Endodermal cell (in vitro differentiated cells): ENCODE data around the gene SPRR5. TPM values are rescaled to one million over a fixed set of nuclear protein-coding genes. Genes with fewer than 3 reads are reported as not detected.

ENCODE experiments used
- DNase-seq: peaks from one replicate; pipeline ENCODE4 v3.0.0-alpha.2; 2017
- H3K27ac ChIP-seq: 2 replicates; pipeline ENCODE4 v1.5.1; 2013; ENCODE audit warnings: mild to moderate bottlenecking, low read depth, low read length, moderate library complexity
- H3K27me3 ChIP-seq: 2 replicates; pipeline ENCODE4 v1.6.1; 2013; ENCODE audit warnings: mild to moderate bottlenecking, low read length, moderate library complexity; ENCODE audit not compliant: insufficient read depth, control insufficient read depth, poor library complexity, severe bottlenecking
- H3K36me3 ChIP-seq: 2 replicates; pipeline ENCODE4 v1.7.0; 2013; ENCODE audit warnings: mild to moderate bottlenecking, low read length, moderate library complexity; ENCODE audit not compliant: control insufficient read depth, insufficient read depth
- H3K4me1 ChIP-seq: one replicate; pipeline ENCODE4 v1.7.0; 2013; ENCODE audit warnings: low read length; ENCODE audit not compliant: control insufficient read depth, insufficient read depth
- H3K4me3 ChIP-seq: 2 replicates; pipeline ENCODE4 v1.5.1; 2013; ENCODE audit warnings: mild to moderate bottlenecking, low read length, moderate library complexity
- H3K9ac ChIP-seq: 2 replicates; pipeline ENCODE4 v1.6.1; 2013; ENCODE audit warnings: mild to moderate bottlenecking, low read length, moderate library complexity; ENCODE audit not compliant: poor library complexity, severe bottlenecking; ENCODE audit errors: extremely low read depth
- H3K9me3 ChIP-seq: 2 replicates; pipeline ENCODE4 v1.6.1; 2013; ENCODE audit warnings: mild to moderate bottlenecking, low read length, moderate library complexity; ENCODE audit not compliant: control insufficient read depth
- H3K27ac Mint-ChIP-seq: 2 replicates; pipeline ENCODE4 v1.8.0; 2020; ENCODE audit warnings: mixed read lengths
- H3K27me3 Mint-ChIP-seq: 2 replicates; pipeline ENCODE4 v1.8.0; 2021; ENCODE audit warnings: mild to moderate bottlenecking, mixed read lengths; ENCODE audit not compliant: insufficient read depth
- H3K36me3 Mint-ChIP-seq: 2 replicates; pipeline ENCODE4 v1.8.0; 2020; ENCODE audit warnings: low read depth, mixed read lengths
- H3K4me1 Mint-ChIP-seq: 2 replicates; pipeline ENCODE4 v1.8.0; 2020; ENCODE audit warnings: mixed read lengths
- H3K4me3 Mint-ChIP-seq: 2 replicates; pipeline ENCODE4 v1.8.0; 2020; ENCODE audit warnings: mild to moderate bottlenecking, moderate library complexity, mixed read lengths
- H3K9me3 Mint-ChIP-seq: 2 replicates; pipeline ENCODE4 v1.8.0; 2020; ENCODE audit warnings: mild to moderate bottlenecking, mixed read lengths
- WGBS, 2 experiments: methylation state at CpG; one replicate each; pipeline versions ENCODE4 v1.1.5 to v1.1.7; 2013; ENCODE audit warnings: missing lambda C conversion rate in 2 of 2, mixed read lengths in 1 of 2; ENCODE audit not compliant: insufficient coverage in 1 of 2, insufficient read length in 1 of 2; 5-methylcytosine and 5-hydroxymethylcytosine counted together
- total RNA-seq, 2 donors: library from RNA; stranded (reverse); fragmentation: NEBNext Ultra II Directional in 1 of 2; extraction: Animal tissue kit (Norgen Biotek cat#: 25700) in 1 of 2; gene quantifications; 2 replicates in 1 of 2; 3 replicates in 1 of 2; pipeline ENCODE4 v1.2.1, GENCODE V29; 2021
- TF ChIP-seq, protein P1 (sequence below): fragments of 200-600 bp; sonication (generic); conservative IDR thresholded peaks from 2 replicates; pipeline ENCODE4 v1.5.0; 2021; ENCODE audit warnings: antibody characterized with exemption, mild to moderate bottlenecking

SPRR5 gene
- total RNA-seq, 2 donors from 2014 or later, result not detected

DNA sequence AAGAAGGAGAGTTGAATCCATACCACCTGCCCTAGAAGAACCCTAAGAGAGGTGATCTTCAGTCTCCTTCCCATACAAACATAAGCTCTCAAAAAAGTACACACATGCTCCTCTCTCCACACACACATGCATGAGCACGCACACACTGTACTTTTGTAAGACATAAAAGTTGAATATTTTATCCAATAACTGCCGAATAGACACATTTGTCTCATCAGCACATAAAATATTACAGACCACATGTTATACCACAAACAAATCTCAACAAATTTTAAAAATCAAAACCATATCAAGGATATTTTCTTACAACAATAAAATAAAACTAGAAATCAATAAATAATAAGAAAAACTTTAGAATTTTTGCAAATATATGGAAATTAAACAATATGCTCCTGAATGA is 39.6 kb downstream of the SPRR5 start:
- Histone ChIP-seq H3K36me3 (no peaks in the 10 kb centered on the region), H3K4me3 (no peak overlapping the region), H3K4me1 (no peaks in the 10 kb centered on the region), H3K27me3 (no peaks in the 10 kb centered on the region), H3K27ac (no peak overlapping the region), H3K9me3 (peaks cover 25% of the 10 kb centered on the region), H3K9ac (no peak overlapping the region)
- Mint-ChIP-seq H3K27me3 (peaks cover 16% of the 10 kb centered on the region), H3K27ac (no peak overlapping the region), H3K36me3 (no peaks in the 10 kb centered on the region), H3K9me3 (peaks cover 36% of the 10 kb centered on the region), H3K4me1 (no peaks in the 10 kb centered on the region), H3K4me3 (no peak overlapping the region)
- 64% methylated on average over 2 of the region's 2 CpGs; no CpG with 5 or more reads in 1 of the 2 experiments for WGBS, 2 experiments
- TF ChIP-seq, protein P1, sequence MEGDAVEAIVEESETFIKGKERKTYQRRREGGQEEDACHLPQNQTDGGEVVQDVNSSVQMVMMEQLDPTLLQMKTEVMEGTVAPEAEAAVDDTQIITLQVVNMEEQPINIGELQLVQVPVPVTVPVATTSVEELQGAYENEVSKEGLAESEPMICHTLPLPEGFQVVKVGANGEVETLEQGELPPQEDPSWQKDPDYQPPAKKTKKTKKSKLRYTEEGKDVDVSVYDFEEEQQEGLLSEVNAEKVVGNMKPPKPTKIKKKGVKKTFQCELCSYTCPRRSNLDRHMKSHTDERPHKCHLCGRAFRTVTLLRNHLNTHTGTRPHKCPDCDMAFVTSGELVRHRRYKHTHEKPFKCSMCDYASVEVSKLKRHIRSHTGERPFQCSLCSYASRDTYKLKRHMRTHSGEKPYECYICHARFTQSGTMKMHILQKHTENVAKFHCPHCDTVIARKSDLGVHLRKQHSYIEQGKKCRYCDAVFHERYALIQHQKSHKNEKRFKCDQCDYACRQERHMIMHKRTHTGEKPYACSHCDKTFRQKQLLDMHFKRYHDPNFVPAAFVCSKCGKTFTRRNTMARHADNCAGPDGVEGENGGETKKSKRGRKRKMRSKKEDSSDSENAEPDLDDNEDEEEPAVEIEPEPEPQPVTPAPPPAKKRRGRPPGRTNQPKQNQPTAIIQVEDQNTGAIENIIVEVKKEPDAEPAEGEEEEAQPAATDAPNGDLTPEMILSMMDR, result no peak
- DNase-seq, result no peak

GRCh38 chr1:152993186-152993585 is 46.2 kb downstream of the SPRR5 start:
- Histone ChIP-seq H3K4me3 (no peak overlapping the region), H3K27ac (no peak overlapping the region), H3K9me3 (peaks cover 42% of the 10 kb centered on the region), H3K9ac (no peak overlapping the region), H3K4me1 (no peaks in the 10 kb centered on the region), H3K36me3 (no peaks in the 10 kb centered on the region), H3K27me3 (no peaks in the 10 kb centered on the region)
- DNase-seq, result no peak
- WGBS, 2 experiments, result 67 to 88% methylated on average over 3 to 6 of the region's 6 CpGs
- TF ChIP-seq, protein P1, result no peak
- Mint-ChIP-seq H3K4me3 (no peak overlapping the region), H3K27me3 (peaks cover 11% of the 10 kb centered on the region), H3K9me3 (peaks cover 20% of the 10 kb centered on the region), H3K4me1 (peaks cover 8% of the 10 kb centered on the region), H3K27ac (no peak overlapping the region), H3K36me3 (no peaks in the 10 kb centered on the region)

DNA sequence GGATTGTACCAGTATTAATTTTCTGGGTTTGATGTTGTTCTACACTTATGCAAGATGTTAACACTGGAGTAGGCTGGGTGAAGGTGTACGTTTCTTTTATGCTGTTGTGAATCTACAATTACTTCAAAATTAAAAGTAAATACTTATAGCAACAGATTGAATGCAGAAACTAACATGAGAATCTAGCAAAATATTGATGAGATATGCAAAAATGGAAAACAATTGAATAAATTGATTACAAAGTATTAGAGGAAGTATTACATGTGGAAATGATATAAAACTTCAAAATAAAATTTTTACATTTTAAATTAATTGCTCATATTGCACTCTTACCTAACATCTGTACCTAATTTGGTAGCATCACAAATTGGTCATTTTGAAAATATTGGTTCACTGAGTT is 48.8 kb downstream of the SPRR5 start:
- H3K9me3 ChIP-seq, result peaks cover 33% of the 10 kb centered on the region
- Mint-ChIP-seq H3K27me3 (peaks cover 3% of the 10 kb centered on the region), H3K4me3 (no peak overlapping the region), H3K36me3 (no peaks in the 10 kb centered on the region), H3K9me3 (peaks cover 29% of the 10 kb centered on the region), H3K4me1 (peaks cover 17% of the 10 kb centered on the region), H3K27ac (no peak overlapping the region)
- no CpG with 5 or more reads among the region's 1 CpG for WGBS, 2 experiments
- no peak overlapping the region for H3K27ac ChIP-seq
- H3K9ac ChIP-seq, result no peak overlapping the region
- no peak for DNase-seq
- no peaks in the 10 kb centered on the region for H3K27me3 ChIP-seq
- no peaks in the 10 kb centered on the region for H3K4me1 ChIP-seq
- no peak overlapping the region for H3K4me3 ChIP-seq
- TF ChIP-seq, protein P1, result no peak
- no peaks in the 10 kb centered on the region for H3K36me3 ChIP-seq
